Transverse colon (tissue), 3 donors: Measurements from ENCODE around the gene GPN3.

Experiments used
- CTCF ChIP-seq, 5 experiments: fragments of 200-600 bp in 3 of 5; fragments of 450-650 bp in 2 of 5; sonication (generic) in 3 of 5; IDR thresholded peaks; 1 replicate in 2 of 5; 2 replicates in 3 of 5; pipeline ENCODE4 v1.5.1; 2016 to 2017; ENCODE audit warnings: antibody characterized with exemption in 5 of 5, inconsistent platforms in 3 of 5, mild to moderate bottlenecking in 2 of 5, moderate library complexity in 1 of 5
- EP300 ChIP-seq: sonication (generic); formaldehyde crosslinking; IDR thresholded peaks from one replicate; pipeline ENCODE4 v1.6.1; 2017; ENCODE audit warnings: antibody characterized with exemption, low read depth
- POLR2A ChIP-seq: fragments of 450-650 bp; IDR thresholded peaks from one replicate; pipeline ENCODE4 v1.6.1; 2016; ENCODE audit warnings: antibody characterized with exemption, mild to moderate bottlenecking, moderate library complexity

- TF ChIP-seq CTCF (IDR thresholded peaks at IDR 0.05) (no peak), POLR2A (no peak), EP300 (no peak)
Measured at GRCh38 chr12:110508071-110508586, 40.1 kb upstream of the GPN3 start.
